CD1c-positive myeloid dendritic cell (primary cell): ENCODE data around the gene DTNBP1.
"Not testable (repeated sequence)": the region's sequence is repeated elsewhere in the genome, so short reads cannot be mapped to it uniquely, and the experiment has no call there.

ENCODE experiments used
- DNase-seq: peaks from one replicate; pipeline ENCODE4 v3.0.0-alpha.2; 2016; ENCODE audit errors: extremely low spot score

DTNBP1 gene

GRCh38 chr6:15668918-15669317 is 6.1 kb upstream of the DTNBP1 start:
- no peak for DNase-seq

- DNase-seq, result not testable (repeated sequence)
These were observed 4.1 kb upstream of the DTNBP1 start for GRCh38 chr6:15666896-15667295.

- DNase-seq, result no peak
These were observed 2.4 kb upstream of the DTNBP1 start for GRCh38 chr6:15665237-15665636.

- DNase-seq, result no peak
These were observed 473 bp upstream of the DTNBP1 start for GRCh38 chr6:15663130-15663871.

- DNase-seq, result no peak
These were observed 939 bp downstream of the DTNBP1 start for GRCh38 chr6:15661853-15662325.

GRCh38 chr6:15659181-15659580 is 3.6 kb downstream of the DTNBP1 start:
- DNase-seq, result no peak

GRCh38 chr6:15658181-15658744 is 4.6 kb downstream of the DTNBP1 start:
- DNase-seq, result peak; percentile 5

- no peak for DNase-seq
These were observed 5.5 kb downstream of the DTNBP1 start for GRCh38 chr6:15657290-15657689.

GRCh38 chr6:15656145-15656544 is 6.7 kb downstream of the DTNBP1 start:
- DNase-seq, result no peak

GRCh38 chr6:15654250-15654649 is 8.6 kb downstream of the DTNBP1 start:
- no peak for DNase-seq

GRCh38 chr6:15653581-15653980 is 9.2 kb downstream of the DTNBP1 start:
- DNase-seq, result no peak

- DNase-seq, result not testable (repeated sequence)
These were observed 12.7 kb downstream of the DTNBP1 start for GRCh38 chr6:15650004-15650559.

- no peak for DNase-seq
These were observed 17.9 kb downstream of the DTNBP1 start for GRCh38 chr6:15644904-15645303.

GRCh38 chr6:15643542-15643941 is 19.3 kb downstream of the DTNBP1 start:
- DNase-seq, result no peak

- DNase-seq, result no peak
These were observed 20.6 kb downstream of the DTNBP1 start for GRCh38 chr6:15642276-15642675.

- no peak for DNase-seq
These were observed 24.5 kb downstream of the DTNBP1 start for GRCh38 chr6:15638373-15638772.

GRCh38 chr6:15631432-15631831 is 31.4 kb downstream of the DTNBP1 start:
- DNase-seq, result no peak

GRCh38 chr6:15630202-15630601 is 32.6 kb downstream of the DTNBP1 start:
- no peak for DNase-seq

- DNase-seq, result no peak
These were observed 33.3 kb downstream of the DTNBP1 start for GRCh38 chr6:15629487-15629886.

- DNase-seq, result peak; percentile 87
These were observed 34.2 kb downstream of the DTNBP1 start for GRCh38 chr6:15628499-15629131.

- DNase-seq, result peak; percentile 58
These were observed 35.0 kb downstream of the DTNBP1 start for GRCh38 chr6:15627821-15628220.

- no peak for DNase-seq
These were observed 35.8 kb downstream of the DTNBP1 start for GRCh38 chr6:15626878-15627674.
